GM12878 (cell line): ENCODE data around the gene BPI. TPM values are rescaled to one million over a fixed set of nuclear protein-coding genes. Genes with fewer than 3 reads are reported as not detected.

Experiments used
- ATAC-seq: fragments of 200-7000 bp; cut with Tn5 transposase; 3 replicates; pipeline ENCODE4 v1.9.1; 2020; ENCODE audit warnings: mild to moderate bottlenecking, moderate library complexity
- BruUV-seq: library from RNA; stranded (reverse); fragments of 400-500 nt; replicated peaks from 2 replicates; lab custom pipeline; 2021; lab: Mats Ljungman, UMichigan
- CTCF ChIA-PET: fragments of 300-600 bp; sonication (Branson Sonifier 250); formaldehyde crosslinking; extraction: SDS; loops from one replicate; lab custom pipeline; 2021; ENCODE audit warnings: inconsistent platforms; lab: Yijun Ruan, JAX
- POLR2A ChIA-PET: fragments of 350-600 bp; formaldehyde crosslinking; extraction: SDS; loops from one replicate; lab custom pipeline; 2021; ENCODE audit warnings: inconsistent platforms; lab: Charles Lee
- RAD21 ChIA-PET: fragments of 300-600 bp; sonication (Branson Sonifier 250); formaldehyde crosslinking; loops from one replicate; lab custom pipeline; 2023; ENCODE audit warnings: antibody characterized with exemption; ENCODE audit not compliant: unreplicated experiment; lab: Charles Lee
- SMC1A ChIA-PET: fragments of 300-600 bp; sonication (Branson Sonifier 250); formaldehyde crosslinking; loops from one replicate; lab custom pipeline; 2023; ENCODE audit not compliant: unreplicated experiment, uncharacterized antibody; lab: Charles Lee
- DNase-seq: peaks from one replicate; pipeline ENCODE4 v3.0.0-alpha.2; 2011; ENCODE audit warnings: low read depth, low spot score
- FAIRE-seq: peaks from 3 replicates; lab custom pipeline; 2011; peaks lifted over from hg19 to GRCh38; lab: Jason Lieb, UNC
- H2AFZ ChIP-seq: 2 replicates; pipeline ENCODE4 v1.6.0; 2011; ENCODE audit warnings: low read depth, low read length, control low read depth; ENCODE audit not compliant: control insufficient read depth
- H3K27ac ChIP-seq: 2 replicates; pipeline ENCODE4 v1.5.1; 2011; ENCODE audit warnings: control low read depth; ENCODE audit not compliant: control insufficient read depth, insufficient read depth
- H3K27me3 ChIP-seq, 2 experiments: replicated peaks in 1 of 2; 2 replicates each; pipeline versions ENCODE4 v1.6.0 to v1.6.1; 2011; ENCODE audit warnings: low read length in 1 of 2; ENCODE audit not compliant: control insufficient read depth in 2 of 2, insufficient read depth in 2 of 2
- H3K36me3 ChIP-seq, 2 experiments: 2 replicates each; pipeline ENCODE4 v1.5.1; 2011; ENCODE audit warnings: low read length in 1 of 2; ENCODE audit not compliant: control insufficient read depth in 2 of 2, insufficient read depth in 2 of 2
- H3K4me1 ChIP-seq: 2 replicates; pipeline ENCODE4 v1.6.1; 2011; ENCODE audit warnings: mild to moderate bottlenecking, low read length, moderate library complexity, mixed read lengths; ENCODE audit not compliant: control insufficient read depth, insufficient read depth
- H3K4me2 ChIP-seq: 2 replicates; pipeline ENCODE4 v1.6.0; 2011; ENCODE audit warnings: control low read depth; ENCODE audit not compliant: control insufficient read depth, insufficient read depth
- H3K4me3 ChIP-seq: fragments of 200-600 bp; sonication (generic); 2 replicates; pipeline ENCODE4 v1.5.1; 2016
- H3K79me2 ChIP-seq: 2 replicates; pipeline ENCODE4 v1.6.0; 2011; ENCODE audit warnings: low read length; ENCODE audit not compliant: control insufficient read depth, insufficient read depth
- H3K9ac ChIP-seq: 2 replicates; pipeline ENCODE4 v1.8.0; 2011; ENCODE audit warnings: low read length, control low read depth, mixed read lengths; ENCODE audit not compliant: control insufficient read depth, insufficient read depth
- H3K9me3 ChIP-seq: replicated peaks from 3 replicates; pipeline ENCODE4 v1.5.1; 2011; ENCODE audit warnings: mild to moderate bottlenecking, low read length; ENCODE audit not compliant: control insufficient read depth, insufficient read depth
- H4K20me1 ChIP-seq: 2 replicates; pipeline ENCODE4 v1.6.0; 2011; ENCODE audit not compliant: control insufficient read depth, insufficient read depth
- CHD1 ChIP-seq: IDR thresholded peaks from 2 replicates; pipeline ENCODE4 v1.6.1; 2012; ENCODE audit warnings: low read depth, low read length, improper control_type of control experiment
- CHD4 ChIP-seq: fragments of 200-600 bp; sonication (generic); IDR thresholded peaks from 2 replicates; pipeline ENCODE4 v1.6.1; 2016; ENCODE audit warnings: mild to moderate bottlenecking
- E2F4 ChIP-seq: IDR thresholded peaks from 2 replicates; pipeline ENCODE4 v1.6.1; 2012; ENCODE audit warnings: low read depth, low read length, improper control_type of control experiment
- EP300 ChIP-seq, 2 experiments: fragments of 150-350 bp in 1 of 2; IDR thresholded peaks; 2 replicates each; pipeline ENCODE4 v1.6.1; 2011 to 2012; ENCODE audit warnings: low read depth in 2 of 2, low read length in 2 of 2, borderline replicate concordance in 1 of 2, improper control_type of control experiment in 1 of 2, inconsistent platforms in 1 of 2; ENCODE audit not compliant: control insufficient read depth in 1 of 2
- ESRRA ChIP-seq: IDR thresholded peaks from 2 replicates; pipeline ENCODE4 v1.6.1; 2012; ENCODE audit warnings: mild to moderate bottlenecking, low read length, improper control_type of control experiment
- MEF2A ChIP-seq: IDR thresholded peaks from 2 replicates; pipeline ENCODE4 v1.6.1; 2011; ENCODE audit warnings: low read depth, mild to moderate bottlenecking, low read length, moderate library complexity; ENCODE audit not compliant: insufficient read depth
- NR2F1 ChIP-seq: fragments of 450-650 bp; conservative IDR thresholded peaks from 2 replicates; pipeline ENCODE4 v1.6.1; 2017; ENCODE audit warnings: mild to moderate bottlenecking
- NRF1 ChIP-seq: conservative IDR thresholded peaks from 2 replicates; pipeline ENCODE4 v1.6.1; 2011; ENCODE audit warnings: mild to moderate bottlenecking, low read depth, low read length, improper control_type of control experiment
- PAX8 ChIP-seq: fragments of 450-650 bp; IDR thresholded peaks from 2 replicates; pipeline ENCODE4 v1.6.1; 2017; ENCODE audit warnings: mild to moderate bottlenecking, moderate library complexity
- SMARCA5 ChIP-seq: fragments of 450-650 bp; IDR thresholded peaks from 2 replicates; pipeline ENCODE4 v1.6.1; 2017; ENCODE audit warnings: mild to moderate bottlenecking
- SUPT20H ChIP-seq: IDR thresholded peaks from 2 replicates; pipeline ENCODE4 v1.6.1; 2011; ENCODE audit warnings: low read depth, mild to moderate bottlenecking, low read length, moderate library complexity, borderline replicate concordance; ENCODE audit not compliant: control insufficient read depth
- TBL1XR1 ChIP-seq: IDR thresholded peaks from 2 replicates; pipeline ENCODE4 v1.6.1; 2012; ENCODE audit warnings: low read depth, low read length, improper control_type of control experiment
- YBX1 ChIP-seq: fragments of 450-650 bp; IDR thresholded peaks from 2 replicates; pipeline ENCODE4 v1.6.1; 2016; ENCODE audit warnings: antibody characterized with exemption
- ZBTB33 ChIP-seq: fragments of 450-650 bp; IDR thresholded peaks from 2 replicates; pipeline ENCODE4 v1.6.1; 2017; ENCODE audit warnings: mild to moderate bottlenecking
- ZNF622 ChIP-seq: fragments of 450-650 bp; IDR thresholded peaks from 2 replicates; pipeline ENCODE4 v1.6.1; 2017; ENCODE audit warnings: mild to moderate bottlenecking, inconsistent platforms
- WGBS: methylation state at CpG from one replicate; pipeline ENCODE4 v1.1.6; 2016; ENCODE audit warnings: low lambda C conversion rate; ENCODE audit not compliant: insufficient replicate concordance, insufficient coverage; ENCODE audit errors: missing lambda C conversion rate; 5-methylcytosine and 5-hydroxymethylcytosine counted together
- in situ Hi-C: fragments of 300-500 bp; cut with MboI; formaldehyde crosslinking; loops from 9 replicates; pipeline ENCODE4 v1.14.3; 2018; ENCODE audit warnings: mixed read lengths
- intact Hi-C: fragments of 100-400 bp; cut with micrococcal nuclease; formaldehyde crosslinking; loops from one replicate; pipeline ENCODE4 v1.14.2; 2022; ENCODE audit not compliant: unreplicated experiment
- polyA plus RNA-seq, 11 experiments: library from polyadenylated mRNA; depleted of rRNA in 4 of 11; unstranded in 6 of 11; stranded (reverse) in 5 of 11; fragments of >200 nt; fragmentation: Nextera tagmentation in 4 of 11; fragmentation: Illumina TruSeq in 1 of 11; extraction: Ambion mirVana in 4 of 11; extraction: Trizol in 1 of 11; gene quantifications; 1 replicate in 1 of 11; 2 replicates in 10 of 11; pipeline versions ENCODE4 v1.2.1 to v1.2.3, GENCODE V29; 2011 to 2016; ENCODE audit warnings: inconsistent platforms in 2 of 11, missing spikeins in 2 of 11, low read depth in 1 of 11
- total RNA-seq, 4 experiments: library from RNA; depleted of rRNA in 3 of 4; stranded (reverse); fragments of >200 nt in 3 of 4; fragmentation: Illumina TruSeq in 1 of 4; extraction: Trizol in 1 of 4; gene quantifications; 2 replicates each; pipeline versions ENCODE4 v1.2.1 to v1.2.3, GENCODE V29; 2013 to 2021
- TF ChIP-seq, protein P1 (sequence below): IDR thresholded peaks from 2 replicates; pipeline ENCODE4 v1.6.1; 2011; ENCODE audit warnings: low read depth, mild to moderate bottlenecking, low read length, moderate library complexity, borderline replicate concordance; ENCODE audit errors: extremely low read depth

BPI gene
- total and polyA plus RNA-seq, 10 of the 15 experiments (the other 5 are each of a cell fraction or from before 2014, with no cell fraction given): not detected

- TF ChIP-seq, protein P1, sequence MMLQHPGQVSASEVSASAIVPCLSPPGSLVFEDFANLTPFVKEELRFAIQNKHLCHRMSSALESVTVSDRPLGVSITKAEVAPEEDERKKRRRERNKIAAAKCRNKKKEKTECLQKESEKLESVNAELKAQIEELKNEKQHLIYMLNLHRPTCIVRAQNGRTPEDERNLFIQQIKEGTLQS: no peak
- TF ChIP-seq SUPT20H (no peak), ESRRA (no peak), EP300 (IDR thresholded peaks at IDR 0.05; ENCODE audit: borderline replicate concordance in 1 of 2, control insufficient read depth in 1 of 2, low read depth in 2 of 2, low read length in 2 of 2) (no peak)
- H3K36me3 ChIP-seq: no peaks in the 10 kb centered on the region
- no TSS peak for BruUV-seq
- no peak overlapping the region for H3K4me3 ChIP-seq
- ChIA-PET RAD21 (no interaction called here), CTCF (interaction anchor here (0.5 to 1.5 kb wide), 2 partner anchors 20 to 1977 kb away, joined by 3 read pairs; no protein-coding TSS in a partner anchor), POLR2A (no interaction called here), SMC1A (no interaction called here)
- FAIRE-seq (no peak), DNase-seq (no peak), ATAC-seq (no peak)
- H3K27me3 ChIP-seq: no peaks in the 10 kb centered on the region
- H3K27ac ChIP-seq: no peak overlapping the region
- no peaks in the 10 kb centered on the region for H3K79me2 ChIP-seq
- no peaks in the 10 kb centered on the region for H3K4me1 ChIP-seq
- in situ Hi-C loops (no loop called here), intact Hi-C loops (no loop called here)
- no peak overlapping the region for H2AFZ ChIP-seq
- H4K20me1 ChIP-seq: no peaks in the 10 kb centered on the region
- 58% methylated on average over 3 of the region's 3 CpGs for WGBS
- H3K9ac ChIP-seq: no peak overlapping the region
- no peaks in the 10 kb centered on the region; the same call in 2 of the 3 replicates for H3K9me3 ChIP-seq
- H3K4me2 ChIP-seq: no peak overlapping the region
Observed at GRCh38 chr20:38325905-38326304, 21.9 kb downstream of the BPI start.

DNA sequence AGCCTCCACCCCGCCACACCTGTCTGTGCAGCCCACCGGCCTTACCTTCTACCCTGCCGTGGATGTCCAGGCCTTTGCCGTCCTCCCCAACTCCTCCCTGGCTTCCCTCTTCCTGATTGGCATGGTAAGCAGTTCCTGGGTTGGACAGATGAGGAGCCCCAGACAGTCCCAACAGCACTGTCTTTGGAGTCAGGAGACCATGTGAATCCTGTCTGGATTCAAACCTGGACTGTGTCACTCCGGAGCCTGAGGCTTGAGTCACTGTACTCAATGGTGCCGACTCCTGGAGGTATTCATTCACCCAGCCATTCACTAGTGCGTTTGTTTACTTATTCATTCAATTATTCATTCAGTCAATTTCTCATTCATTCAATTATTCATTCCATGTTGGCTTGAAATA is 22.4 kb downstream of the BPI start:
- ChIA-PET POLR2A (no interaction called here), SMC1A (no interaction called here), RAD21 (no interaction called here), CTCF (no interaction called here)
- Histone ChIP-seq H2AFZ (no peak overlapping the region), H3K79me2 (no peaks in the 10 kb centered on the region), H3K4me2 (no peak overlapping the region), H3K4me1 (no peaks in the 10 kb centered on the region), H4K20me1 (no peaks in the 10 kb centered on the region), H3K9ac (no peak overlapping the region), H3K27me3 (no peaks in the 10 kb centered on the region), H3K27ac (no peak overlapping the region), H3K9me3 (no peaks in the 10 kb centered on the region; the same call in 2 of the 3 replicates), H3K4me3 (no peak overlapping the region), H3K36me3 (no peaks in the 10 kb centered on the region)
- ATAC-seq (no peak), FAIRE-seq (no peak), DNase-seq (no peak)
- intact Hi-C loops: no loop called here
- WGBS: 55% methylated on average over 7 of the region's 7 CpGs
- in situ Hi-C loops: no loop called here
- BruUV-seq: no TSS peak
- no peak for TF ChIP-seq ZBTB33
- TF ChIP-seq MEF2A: no peak
- no peak for TF ChIP-seq YBX1
- TF ChIP-seq PAX8: no peak
- TF ChIP-seq SMARCA5: no peak
- TF ChIP-seq TBL1XR1: no peak
- TF ChIP-seq CHD1: no peak
- no peak for TF ChIP-seq NR2F1
- no peak for TF ChIP-seq CHD4
- TF ChIP-seq ZNF622: no peak
- no peak for TF ChIP-seq NRF1
- no peak for TF ChIP-seq E2F4
